ENCODE data around the gene SLC7A8. TPM values are rescaled to one million over a fixed set of nuclear protein-coding genes. Genes with fewer than 3 reads are reported as not detected.
A peak's percentile ranks its signal among the peaks of the same experiment; 100 is the strongest.

Gene SLC7A8
- total and polyA plus RNA-seq, 2 of the 4 experiments (the other 2 are of a cell fraction), result 0.31 TPM; not detected in 1

GRCh38 chr14:23097786-23098185 is 85.7 kb downstream of the SLC7A8 start:
- no peak overlapping the region for H3K4ac ChIP-seq (ENCODE audit: low read depth, low read length)
- peaks cover 3% of the 10 kb centered on the region; the same call in 1 of the 2 replicates for H3K4me1 ChIP-seq (ENCODE audit: control insufficient read depth, insufficient read depth, low read length)
- no peak overlapping the region for H3K4me3 ChIP-seq (ENCODE audit: insufficient read depth, low read depth, low read length)
- no peak for DNase-seq
- TSS peak; percentile 70 for BruUV-seq (replicated peaks)
- H3K9ac ChIP-seq (ENCODE audit: low read depth, low read length), result no peak overlapping the region
- POLR2A ChIA-PET (ENCODE audit: unreplicated experiment), result no interaction called here
- H4K8ac ChIP-seq (ENCODE audit: low read depth in 2 of 2, low read length in 2 of 2), result no peak overlapping the region
- no peaks in the 10 kb centered on the region for H3K9me3 ChIP-seq (ENCODE audit: control insufficient read depth, insufficient read depth, low read length)
- no peak overlapping the region for H2BK15ac ChIP-seq (ENCODE audit: low read depth, low read length)
- no peak overlapping the region for H4K5ac ChIP-seq (ENCODE audit: low read depth, low read length)
- H3K14ac ChIP-seq (replicated peaks; ENCODE audit: low read depth, low read length), result no peak overlapping the region
- no peak overlapping the region for H2BK5ac ChIP-seq (ENCODE audit: low read depth, low read length, poor library complexity, severe bottlenecking)
- no peak overlapping the region for H3K27ac ChIP-seq (ENCODE audit: insufficient read depth, low read length)
- H3K4me2 ChIP-seq (ENCODE audit: low read depth, low read length), result no peak overlapping the region
- in situ Hi-C loops (cut with MboI; ENCODE audit: low sequenced_read_pairs), result loop anchor here (25.0 kb wide), 1 partner anchor 1040 kb away; the partner anchor contains the start of genes EMC9, FITM1, PSME1 and PSME2
- H3K79me1 ChIP-seq (ENCODE audit: low read depth in 1 of 2, low read length in 2 of 2), result peaks cover 15 to 61% of the 10 kb centered on the region in 2 experiments; a peak in 3 of 4 replicates
- dilution Hi-C loops (cut with HindIII; ENCODE audit: low sequenced_read_pairs, unreplicated experiment), result no loop called here
- TF ChIP-seq, protein P1, sequence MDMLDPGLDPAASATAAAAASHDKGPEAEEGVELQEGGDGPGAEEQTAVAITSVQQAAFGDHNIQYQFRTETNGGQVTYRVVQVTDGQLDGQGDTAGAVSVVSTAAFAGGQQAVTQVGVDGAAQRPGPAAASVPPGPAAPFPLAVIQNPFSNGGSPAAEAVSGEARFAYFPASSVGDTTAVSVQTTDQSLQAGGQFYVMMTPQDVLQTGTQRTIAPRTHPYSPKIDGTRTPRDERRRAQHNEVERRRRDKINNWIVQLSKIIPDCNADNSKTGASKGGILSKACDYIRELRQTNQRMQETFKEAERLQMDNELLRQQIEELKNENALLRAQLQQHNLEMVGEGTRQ (IDR thresholded peaks at IDR 0.05; ENCODE audit: low read depth, low read length), result no peak
- TF ChIP-seq FOS (IDR thresholded peaks at IDR 0.05; ENCODE audit: low read depth, low read length) (no peak), NFE2L2 (IDR thresholded peaks at IDR 0.05; ENCODE audit: low read depth, low read length) (no peak), RCOR1 (IDR thresholded peaks at IDR 0.05; ENCODE audit: insufficient replicate concordance, low read length) (no peak)
- TF ChIP-seq, protein P2, sequence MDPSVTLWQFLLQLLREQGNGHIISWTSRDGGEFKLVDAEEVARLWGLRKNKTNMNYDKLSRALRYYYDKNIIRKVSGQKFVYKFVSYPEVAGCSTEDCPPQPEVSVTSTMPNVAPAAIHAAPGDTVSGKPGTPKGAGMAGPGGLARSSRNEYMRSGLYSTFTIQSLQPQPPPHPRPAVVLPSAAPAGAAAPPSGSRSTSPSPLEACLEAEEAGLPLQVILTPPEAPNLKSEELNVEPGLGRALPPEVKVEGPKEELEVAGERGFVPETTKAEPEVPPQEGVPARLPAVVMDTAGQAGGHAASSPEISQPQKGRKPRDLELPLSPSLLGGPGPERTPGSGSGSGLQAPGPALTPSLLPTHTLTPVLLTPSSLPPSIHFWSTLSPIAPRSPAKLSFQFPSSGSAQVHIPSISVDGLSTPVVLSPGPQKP (IDR thresholded peaks at IDR 0.05; ENCODE audit: borderline replicate concordance, low read depth, low read length), result no peak
- no peak overlapping the region for H2AFZ ChIP-seq (replicated peaks; ENCODE audit: low read length, poor library complexity)
- ATAC-seq (ENCODE audit: low read depth), result no peak
- no peak overlapping the region for H3K18ac ChIP-seq (ENCODE audit: low read depth, low read length)
- H2BK20ac ChIP-seq (ENCODE audit: low read depth, low read length), result no peak overlapping the region
- no peaks in the 10 kb centered on the region for H3K27me3 ChIP-seq (ENCODE audit: control insufficient read depth, insufficient read depth, low read length)
- peaks cover 11% of the 10 kb centered on the region for H3K9me1 ChIP-seq (ENCODE audit: insufficient read depth, low read length)
- H3K36me3 ChIP-seq (ENCODE audit: control insufficient read depth, insufficient read depth, low read length), result peaks cover 12% of the 10 kb centered on the region
- no peak overlapping the region for H2AK9ac ChIP-seq (replicated peaks; ENCODE audit: low read depth, low read length, poor library complexity)
- H2BK120ac ChIP-seq (ENCODE audit: low read depth, low read length), result no peak overlapping the region
- H4K20me1 ChIP-seq (ENCODE audit: insufficient read depth, low read length), result peaks cover 50% of the 10 kb centered on the region; the same call in 1 of the 2 replicates
- H3K56ac ChIP-seq (ENCODE audit: extremely low read depth, insufficient read depth, low read length), result no peak overlapping the region
- intact Hi-C loops (cut with micrococcal nuclease), result no loop called here
- no peak overlapping the region for H3K23ac ChIP-seq (ENCODE audit: low read depth, low read length)
- no peak overlapping the region for H2AK5ac ChIP-seq (ENCODE audit: low read depth, low read length)
- CTCF ChIA-PET, result interaction anchor here (0.5 to 0.7 kb wide), 2 partner anchors 11 to 221 kb away, joined by 3 read pairs; no protein-coding TSS in a partner anchor
- H4K91ac ChIP-seq (ENCODE audit: insufficient read depth, low read depth, low read length), result no peak overlapping the region
- WGBS, 2 experiments (ENCODE audit: extremely low coverage in 2 of 2, insufficient read length in 1 of 2), result 97% methylated on average over 7 of the region's 7 CpGs; no CpG with 5 or more reads in 1 of the 2 experiments

Measured in IMR-90 (cell line).